Rectal smooth muscle tissue (tissue), 1 donor: ENCODE data around the gene SUGCT.
"Not testable (repeated sequence)": the region's sequence is repeated elsewhere in the genome, so short reads cannot be mapped to it uniquely, and the experiment has no call there.

Experiments used
- H3K27ac ChIP-seq: one replicate; pipeline ENCODE4 v1.7.0; 2013; ENCODE audit warnings: low read depth, low read length, inconsistent platforms
- H3K27me3 ChIP-seq: one replicate; pipeline ENCODE4 v1.7.0; 2013; ENCODE audit warnings: low read length; ENCODE audit not compliant: control insufficient read depth, insufficient read depth
- H3K36me3 ChIP-seq: one replicate; pipeline ENCODE4 v1.7.0; 2013; ENCODE audit warnings: low read length; ENCODE audit not compliant: control insufficient read depth, insufficient read depth
- H3K4me1 ChIP-seq: one replicate; pipeline ENCODE4 v1.7.0; 2013; ENCODE audit warnings: low read length; ENCODE audit not compliant: control insufficient read depth, insufficient read depth
- H3K4me3 ChIP-seq: one replicate; pipeline ENCODE4 v1.7.0; 2013; ENCODE audit warnings: low read length
- H3K9ac ChIP-seq: one replicate; pipeline ENCODE4 v1.7.0; 2013; ENCODE audit warnings: low read length

SUGCT gene

GRCh38 chr7:40597517-40597916 lies 462.7 kb downstream of the SUGCT start:
- H3K4me3 ChIP-seq, result no peak overlapping the region
- H3K4me1 ChIP-seq, result no peaks in the 10 kb centered on the region
- H3K9ac ChIP-seq, result no peak overlapping the region
- no peak overlapping the region for H3K27ac ChIP-seq
- H3K36me3 ChIP-seq, result no peaks in the 10 kb centered on the region
- no peaks in the 10 kb centered on the region for H3K27me3 ChIP-seq

- H3K27ac ChIP-seq, result no peak overlapping the region
- H3K27me3 ChIP-seq, result no peaks in the 10 kb centered on the region
- no peaks in the 10 kb centered on the region for H3K4me1 ChIP-seq
- H3K36me3 ChIP-seq, result no peaks in the 10 kb centered on the region
- no peak overlapping the region for H3K9ac ChIP-seq
- no peak overlapping the region for H3K4me3 ChIP-seq
Observed at GRCh38 chr7:40598915-40599314, 464.1 kb downstream of the SUGCT start.

- no peak overlapping the region for H3K4me3 ChIP-seq
- H3K9ac ChIP-seq, result no peak overlapping the region
- no peaks in the 10 kb centered on the region for H3K36me3 ChIP-seq
- no peaks in the 10 kb centered on the region for H3K27me3 ChIP-seq
- no peak overlapping the region for H3K27ac ChIP-seq
- no peaks in the 10 kb centered on the region for H3K4me1 ChIP-seq
Observed at GRCh38 chr7:40599836-40600235, 465.0 kb downstream of the SUGCT start.

GRCh38 chr7:40602351-40602750 lies 467.5 kb downstream of the SUGCT start:
- not testable (repeated sequence) for H3K4me1 ChIP-seq, H3K27me3 ChIP-seq, H3K9ac ChIP-seq, H3K4me3 ChIP-seq, H3K27ac ChIP-seq, H3K36me3 ChIP-seq

- Histone ChIP-seq H3K36me3 (no peaks in the 10 kb centered on the region), H3K9ac (no peak overlapping the region), H3K4me3 (no peak overlapping the region), H3K27me3 (no peaks in the 10 kb centered on the region), H3K27ac (no peak overlapping the region), H3K4me1 (no peaks in the 10 kb centered on the region)
Observed at GRCh38 chr7:40604601-40605438, 470.0 kb downstream of the SUGCT start.

GRCh38 chr7:40608321-40609075 lies 473.7 kb downstream of the SUGCT start:
- no peak overlapping the region for H3K4me3 ChIP-seq
- H3K9ac ChIP-seq, result no peak overlapping the region
- no peaks in the 10 kb centered on the region for H3K36me3 ChIP-seq
- H3K27me3 ChIP-seq, result no peaks in the 10 kb centered on the region
- H3K4me1 ChIP-seq, result no peaks in the 10 kb centered on the region
- no peak overlapping the region for H3K27ac ChIP-seq

GRCh38 chr7:40610461-40610860 lies 475.7 kb downstream of the SUGCT start:
- no peaks in the 10 kb centered on the region for H3K36me3 ChIP-seq
- no peak overlapping the region for H3K9ac ChIP-seq
- H3K27me3 ChIP-seq, result no peaks in the 10 kb centered on the region
- H3K4me3 ChIP-seq, result no peak overlapping the region
- no peak overlapping the region for H3K27ac ChIP-seq
- H3K4me1 ChIP-seq, result no peaks in the 10 kb centered on the region

GRCh38 chr7:40611095-40611871 lies 476.5 kb downstream of the SUGCT start:
- H3K4me3 ChIP-seq, result no peak overlapping the region
- H3K27ac ChIP-seq, result no peak overlapping the region
- H3K36me3 ChIP-seq, result no peaks in the 10 kb centered on the region
- no peaks in the 10 kb centered on the region for H3K4me1 ChIP-seq
- no peak overlapping the region for H3K9ac ChIP-seq
- no peaks in the 10 kb centered on the region for H3K27me3 ChIP-seq

GRCh38 chr7:40612298-40612697 lies 477.5 kb downstream of the SUGCT start:
- no peaks in the 10 kb centered on the region for H3K4me1 ChIP-seq
- no peak overlapping the region for H3K4me3 ChIP-seq
- no peaks in the 10 kb centered on the region for H3K27me3 ChIP-seq
- H3K36me3 ChIP-seq, result no peaks in the 10 kb centered on the region
- H3K27ac ChIP-seq, result no peak overlapping the region
- no peak overlapping the region for H3K9ac ChIP-seq

- H3K9ac ChIP-seq, result no peak overlapping the region
- H3K36me3 ChIP-seq, result no peaks in the 10 kb centered on the region
- H3K27me3 ChIP-seq, result no peaks in the 10 kb centered on the region
- H3K27ac ChIP-seq, result no peak overlapping the region
- no peak overlapping the region for H3K4me3 ChIP-seq
- H3K4me1 ChIP-seq, result no peaks in the 10 kb centered on the region
Observed at GRCh38 chr7:40619647-40620046, 484.8 kb downstream of the SUGCT start.

- no peak overlapping the region for H3K27ac ChIP-seq
- no peaks in the 10 kb centered on the region for H3K36me3 ChIP-seq
- no peaks in the 10 kb centered on the region for H3K27me3 ChIP-seq
- no peak overlapping the region for H3K4me3 ChIP-seq
- no peaks in the 10 kb centered on the region for H3K4me1 ChIP-seq
- H3K9ac ChIP-seq, result no peak overlapping the region
Observed at GRCh38 chr7:40621592-40621998, 486.8 kb downstream of the SUGCT start.

- Histone ChIP-seq H3K4me3 (no peak overlapping the region), H3K36me3 (no peaks in the 10 kb centered on the region), H3K27me3 (no peaks in the 10 kb centered on the region), H3K4me1 (no peaks in the 10 kb centered on the region), H3K27ac (no peak overlapping the region), H3K9ac (no peak overlapping the region)
Observed at GRCh38 chr7:40622941-40623501, 488.2 kb downstream of the SUGCT start.
